GM21423 (cell line): Measurements from ENCODE around the gene TRIP12.
"Not testable (repeated sequence)": the region's sequence is repeated elsewhere in the genome, so short reads cannot be mapped to it uniquely, and the experiment has no call there.

Source experiments
- ATAC-seq: cut with Tn5 transposase; IDR thresholded peaks from one replicate; pipeline ENCODE4 v1.9.1; 2021; ENCODE audit warnings: mild to moderate bottlenecking, moderate library complexity; ENCODE audit not compliant: unreplicated experiment

The TRIP12 gene

GRCh38 chr2:229921892-229922448, at the start of gene TRIP12:
TRIP12 (minus strand) TSS chr2:229922009; CDS start chr2:229880079, 41,930 bp downstream.
- ATAC-seq, result peak; percentile 69

DNA sequence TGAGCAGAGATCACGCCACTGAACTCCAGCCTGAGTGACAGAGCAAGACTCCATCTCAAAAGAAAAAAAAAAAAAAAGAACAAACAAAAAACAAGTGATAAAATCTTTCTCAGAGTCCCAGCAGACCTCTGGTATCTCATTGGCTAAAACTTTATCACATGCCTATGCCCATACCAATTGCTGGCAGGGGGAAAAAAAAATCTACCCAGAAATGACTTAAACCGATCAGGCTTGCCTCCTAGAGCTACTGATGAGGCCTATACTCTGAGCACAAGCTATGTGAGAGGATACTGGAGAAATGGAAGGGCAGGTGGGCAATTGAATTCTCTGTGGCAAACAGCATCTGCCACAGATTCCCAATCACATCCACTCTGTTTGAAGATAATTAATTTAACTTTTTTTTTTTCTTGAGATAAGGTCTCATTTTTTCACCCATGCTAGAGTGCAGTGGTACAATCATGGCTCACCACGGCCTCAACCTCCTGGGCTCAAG, 49.5 kb upstream of the TRIP12 start:
- ATAC-seq, result no peak

DNA sequence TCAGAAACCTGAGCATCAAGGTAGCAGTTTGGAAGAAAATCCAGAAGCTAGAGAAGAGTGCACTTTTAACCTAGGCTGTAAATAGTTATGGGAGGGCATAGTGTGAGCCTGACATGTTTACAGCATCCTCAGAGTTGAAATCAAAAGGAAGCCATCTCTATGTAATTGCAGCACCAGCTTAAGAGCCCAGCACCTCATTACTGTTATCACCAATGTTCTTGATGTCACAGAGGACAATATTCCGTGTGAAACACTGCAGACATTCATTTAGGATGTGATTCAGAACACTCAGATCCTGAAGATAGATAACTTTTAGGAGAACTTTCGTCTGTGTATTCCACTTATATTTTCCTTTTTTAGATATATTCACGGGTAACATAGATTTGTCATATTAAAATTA, 48.6 kb upstream of the TRIP12 start:
- ATAC-seq, result no peak

- ATAC-seq, result no peak
Observed at GRCh38 chr2:229969921-229970320, 48.1 kb upstream of the TRIP12 start.

DNA sequence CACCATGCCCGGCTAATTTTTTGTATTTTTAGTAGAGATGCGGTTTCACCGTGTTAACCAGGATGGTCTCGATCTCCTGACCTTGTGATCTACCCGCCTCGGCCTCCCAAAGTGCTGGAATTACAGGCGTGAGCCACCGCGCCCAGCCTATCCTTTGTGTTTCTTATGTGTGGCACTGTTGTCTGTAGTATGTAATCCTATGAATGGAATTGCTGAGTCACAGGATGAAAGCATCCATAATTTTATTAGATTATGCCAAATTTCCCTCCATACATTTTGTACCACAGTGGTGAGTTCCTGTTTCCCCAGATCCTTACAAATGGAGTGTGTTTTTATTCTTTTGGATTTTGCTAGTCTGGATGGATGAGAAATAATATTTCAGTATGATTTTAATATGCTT, 41.8 kb upstream of the TRIP12 start:
- ATAC-seq, result not testable (repeated sequence)

- ATAC-seq, result no peak
Observed at GRCh38 chr2:229956491-229956890, 34.7 kb upstream of the TRIP12 start.

DNA sequence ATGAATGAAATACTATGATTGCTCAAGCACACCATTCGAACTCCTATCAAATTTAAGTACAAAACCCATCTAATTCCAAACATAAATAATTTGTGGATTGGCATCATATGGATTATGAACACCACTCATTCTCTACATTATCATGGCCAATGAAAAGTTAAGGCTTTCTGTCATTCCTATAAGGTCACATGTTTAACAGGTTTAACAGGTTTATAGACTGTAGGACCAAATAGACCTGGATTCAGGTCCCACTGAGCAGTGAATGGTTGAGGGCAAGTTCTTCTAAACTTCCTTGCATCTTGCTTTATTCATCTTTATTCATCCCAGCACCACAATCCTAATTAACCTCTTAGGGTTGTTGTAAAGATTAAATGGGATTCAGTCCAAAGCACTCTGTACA, 33.9 kb upstream of the TRIP12 start:
- no peak for ATAC-seq

- ATAC-seq, result no peak
Observed at GRCh38 chr2:229952256-229952835, 30.5 kb upstream of the TRIP12 start.

- ATAC-seq, result no peak
Observed at GRCh38 chr2:229947544-229947943, 25.7 kb upstream of the TRIP12 start.

GRCh38 chr2:229945975-229946374, 24.2 kb upstream of the TRIP12 start:
- ATAC-seq, result no peak

- no peak for ATAC-seq
Observed at GRCh38 chr2:229943770-229944449, 22.1 kb upstream of the TRIP12 start.

- no peak for ATAC-seq
Observed at GRCh38 chr2:229943171-229943570, 21.4 kb upstream of the TRIP12 start.

DNA sequence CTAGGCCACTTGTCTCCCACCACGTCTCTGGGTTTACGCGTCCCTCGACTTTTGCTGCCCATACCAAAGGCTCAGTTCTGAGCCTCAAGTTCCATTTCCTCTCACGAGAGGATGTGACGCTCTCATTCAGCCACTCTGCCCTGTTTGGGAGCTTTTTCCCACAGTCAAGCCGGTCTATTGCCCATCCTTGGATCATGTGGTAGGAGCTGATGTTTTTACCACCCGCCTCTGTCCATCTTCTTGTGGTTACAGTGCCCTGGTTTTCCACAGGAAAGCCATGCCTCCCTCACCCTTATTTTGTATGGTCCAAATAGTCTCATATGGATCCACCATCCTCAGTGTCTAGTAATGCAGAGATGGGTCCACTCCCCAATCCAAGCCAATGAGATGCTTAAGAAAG, 20.9 kb upstream of the TRIP12 start:
- ATAC-seq, result no peak

GRCh38 chr2:229937537-229937936, 15.7 kb upstream of the TRIP12 start:
- ATAC-seq, result no peak

- no peak for ATAC-seq
Observed at GRCh38 chr2:229931241-229931640, 9.4 kb upstream of the TRIP12 start.

GRCh38 chr2:229930656-229931055, 8.8 kb upstream of the TRIP12 start:
- no peak for ATAC-seq

GRCh38 chr2:229927817-229928321, 6.1 kb upstream of the TRIP12 start:
- ATAC-seq, result no peak

DNA sequence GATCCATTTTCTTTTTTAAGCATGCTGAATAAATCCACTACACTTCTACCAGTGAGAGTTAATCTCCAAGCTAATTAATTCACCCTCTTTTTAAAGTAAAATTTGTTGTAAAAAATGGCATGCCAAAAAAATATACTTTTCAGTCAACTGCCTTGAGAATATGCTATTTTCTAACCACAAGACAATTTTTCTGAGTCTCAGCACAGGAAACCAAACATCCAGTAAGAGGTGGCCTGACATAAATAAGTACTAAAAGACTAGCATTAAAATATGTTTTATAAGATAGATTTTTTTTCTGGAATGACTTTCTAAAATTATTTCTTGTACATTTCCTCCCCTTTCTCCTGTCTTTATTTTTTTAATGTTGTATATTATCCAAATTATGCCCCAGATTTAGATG, 3.4 kb upstream of the TRIP12 start:
- no peak for ATAC-seq

DNA sequence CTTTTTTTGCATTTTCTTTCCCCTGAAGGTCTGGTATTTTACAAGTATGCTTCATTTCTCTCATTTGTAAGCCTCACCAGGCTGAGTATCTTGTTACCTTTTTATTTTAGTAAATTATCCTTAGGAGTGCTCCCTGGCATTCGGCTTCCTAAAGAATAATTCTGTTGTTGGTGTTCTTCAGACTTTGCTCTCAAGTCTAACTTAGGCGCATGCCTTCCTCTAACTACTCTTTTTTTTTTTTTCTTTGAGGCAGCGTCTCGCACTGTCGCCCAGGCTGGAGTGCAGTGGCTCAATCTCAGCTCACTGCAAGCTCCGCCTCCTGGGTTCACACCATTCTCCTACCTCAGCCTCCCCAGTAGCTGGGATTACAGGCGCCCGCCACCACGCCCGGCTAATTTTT, 2.7 kb upstream of the TRIP12 start:
- not testable (repeated sequence) for ATAC-seq

GRCh38 chr2:229922449-229923386, 909 bp upstream of the TRIP12 start, which contains the start of gene FBXO36:
FBXO36 (plus strand) TSS chr2:229922503; CDS start chr2:229922514, 11 bp downstream.
- ATAC-seq, result peak; percentile 57
